Testis (tissue), 2 donors: Measurements from ENCODE around the gene RPA1.

Source experiments
- CTCF ChIP-seq, 3 experiments: fragments of 450-650 bp in 2 of 3; fragments of 200-600 bp in 1 of 3; sonication (generic) in 1 of 3; IDR thresholded peaks; one replicate each; pipeline ENCODE4 v1.5.1; 2016 to 2019; ENCODE audit warnings: antibody characterized with exemption in 3 of 3, mild to moderate bottlenecking in 2 of 3, moderate library complexity in 1 of 3
- POLR2A ChIP-seq: fragments of 450-650 bp; IDR thresholded peaks from one replicate; pipeline ENCODE4 v1.6.1; 2017; ENCODE audit warnings: antibody characterized with exemption, mild to moderate bottlenecking, moderate library complexity

- TF ChIP-seq CTCF (IDR thresholded peaks at IDR 0.05) = no peak
- no peak for TF ChIP-seq POLR2A
These were observed 29.1 kb upstream of the RPA1 start for GRCh38 chr17:1800712-1801111.
